GM19397 (cell line): ENCODE data around the gene CCDC107.
"Not testable (repeated sequence)": the region's sequence is repeated elsewhere in the genome, so short reads cannot be mapped to it uniquely, and the experiment has no call there.

ENCODE experiments used
- ATAC-seq: cut with Tn5 transposase; IDR thresholded peaks from one replicate; pipeline ENCODE4 v1.9.1; 2021; ENCODE audit warnings: mild to moderate bottlenecking, moderate library complexity; ENCODE audit not compliant: unreplicated experiment

The CCDC107 gene

DNA sequence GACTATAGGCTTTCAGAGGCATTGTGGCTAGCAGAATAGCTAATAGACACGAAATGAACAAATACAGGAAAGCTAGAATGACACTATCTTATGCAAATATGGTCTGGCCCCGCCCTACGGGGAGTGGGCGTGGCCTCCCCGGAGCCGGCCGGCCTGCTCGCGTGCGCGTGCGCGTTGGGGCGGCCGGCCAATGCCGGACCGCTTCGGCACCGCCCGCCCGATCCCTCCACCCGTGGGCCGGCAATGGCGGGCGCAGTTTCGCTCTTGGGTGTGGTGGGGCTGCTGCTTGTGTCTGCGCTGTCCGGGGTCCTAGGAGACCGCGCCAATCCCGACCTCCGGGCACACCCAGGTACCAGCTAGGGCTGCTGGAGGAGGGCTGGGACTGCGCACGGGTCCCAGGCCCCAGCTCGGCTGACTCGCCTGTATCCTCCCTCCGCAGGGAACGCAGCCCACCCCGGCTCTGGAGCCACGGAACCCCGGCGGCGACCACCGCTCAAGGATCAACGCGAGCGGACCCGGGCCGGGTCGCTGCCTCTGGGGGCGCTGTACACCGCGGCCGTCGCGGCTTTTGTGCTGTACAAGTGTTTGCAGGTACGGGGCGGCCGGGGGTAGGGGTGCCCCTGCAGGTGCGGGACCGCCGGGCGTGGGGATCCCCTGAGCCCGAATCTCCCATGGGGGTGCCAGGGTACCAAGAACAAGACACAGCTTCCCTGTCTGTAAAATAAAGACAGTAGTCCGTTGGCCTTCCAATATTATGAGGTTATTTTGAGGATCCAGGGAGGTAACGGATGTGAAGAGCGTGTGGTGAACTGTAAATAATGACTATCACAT is at the start of gene CCDC107:
TSS of gene CCDC107 (plus strand) at position 156 of the 831 bp plus-strand sequence. CDS start at position 244, 88 bp downstream.
- ATAC-seq, result peak; percentile 66

- no peak for ATAC-seq
These were observed 48.9 kb upstream of the CCDC107 start for GRCh38 chr9:35609001-35609819.

DNA sequence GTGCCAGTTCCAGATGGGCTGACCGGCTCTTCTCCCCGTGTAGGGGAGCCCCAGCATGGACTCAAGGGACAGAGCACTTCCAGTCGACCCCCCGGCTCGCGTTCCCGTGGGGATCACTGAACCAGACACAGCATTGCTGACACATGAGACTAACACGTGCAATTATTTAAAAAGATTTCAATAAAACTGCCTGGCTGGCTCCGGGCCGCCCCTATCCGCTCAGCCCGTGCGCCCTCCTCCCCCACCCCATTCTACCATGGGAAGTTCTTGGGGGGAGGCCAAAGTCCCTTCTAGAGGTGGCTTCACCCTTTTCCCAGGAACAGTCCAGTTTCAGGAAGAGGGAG is 48.3 kb upstream of the CCDC107 start:
- no peak for ATAC-seq

DNA sequence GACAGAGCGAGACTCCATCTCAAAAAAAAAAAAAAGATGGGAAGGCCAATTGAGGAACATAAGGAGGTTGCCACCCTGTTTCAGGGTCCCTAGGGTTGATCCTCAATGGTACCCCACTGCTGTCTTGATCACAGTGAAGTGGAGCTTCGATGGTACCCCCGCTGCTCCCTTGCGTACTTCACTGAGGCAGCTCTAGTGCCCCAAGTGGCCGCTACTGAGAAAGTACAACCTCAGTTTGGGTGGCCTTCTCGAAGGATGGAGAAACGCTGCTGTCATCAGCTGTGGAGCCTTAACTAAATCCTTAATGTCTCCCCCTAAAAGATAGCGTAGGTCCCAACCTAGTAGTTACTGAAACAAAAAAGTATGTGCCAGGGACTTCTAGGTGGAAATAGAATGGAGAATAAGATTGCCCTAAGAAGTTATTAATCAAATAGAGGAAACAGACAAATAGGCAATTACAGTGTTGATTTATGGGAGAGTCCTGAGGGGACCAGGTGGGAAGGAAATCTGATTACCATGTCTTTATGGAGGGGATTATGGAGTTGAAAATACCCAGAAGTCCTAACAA is 46.8 kb upstream of the CCDC107 start:
- ATAC-seq, result no peak

DNA sequence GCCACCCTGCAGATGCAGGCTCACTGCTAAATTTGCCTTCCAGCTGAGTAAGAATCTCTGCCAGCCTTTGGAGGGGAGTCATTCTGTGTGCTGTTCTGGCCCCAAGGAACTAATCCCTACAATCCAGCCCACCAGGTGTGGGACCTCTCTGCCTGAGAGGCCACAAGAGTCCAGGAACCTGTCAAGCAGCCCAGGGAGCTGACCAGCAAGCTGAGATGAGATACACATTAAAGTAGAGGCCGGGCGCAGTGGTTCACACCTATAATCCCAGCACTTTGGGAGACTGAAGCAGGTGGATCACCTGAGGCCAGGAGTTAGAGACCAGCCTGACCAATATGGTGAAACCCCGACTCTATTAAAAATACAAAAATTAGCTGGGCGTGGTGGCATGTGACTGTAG is 46.0 kb upstream of the CCDC107 start:
- ATAC-seq, result not testable (repeated sequence)

GRCh38 chr9:35612843-35613242 is 45.2 kb upstream of the CCDC107 start:
- no peak for ATAC-seq

- no peak for ATAC-seq
These were observed 42.0 kb upstream of the CCDC107 start for GRCh38 chr9:35615981-35616680.

DNA sequence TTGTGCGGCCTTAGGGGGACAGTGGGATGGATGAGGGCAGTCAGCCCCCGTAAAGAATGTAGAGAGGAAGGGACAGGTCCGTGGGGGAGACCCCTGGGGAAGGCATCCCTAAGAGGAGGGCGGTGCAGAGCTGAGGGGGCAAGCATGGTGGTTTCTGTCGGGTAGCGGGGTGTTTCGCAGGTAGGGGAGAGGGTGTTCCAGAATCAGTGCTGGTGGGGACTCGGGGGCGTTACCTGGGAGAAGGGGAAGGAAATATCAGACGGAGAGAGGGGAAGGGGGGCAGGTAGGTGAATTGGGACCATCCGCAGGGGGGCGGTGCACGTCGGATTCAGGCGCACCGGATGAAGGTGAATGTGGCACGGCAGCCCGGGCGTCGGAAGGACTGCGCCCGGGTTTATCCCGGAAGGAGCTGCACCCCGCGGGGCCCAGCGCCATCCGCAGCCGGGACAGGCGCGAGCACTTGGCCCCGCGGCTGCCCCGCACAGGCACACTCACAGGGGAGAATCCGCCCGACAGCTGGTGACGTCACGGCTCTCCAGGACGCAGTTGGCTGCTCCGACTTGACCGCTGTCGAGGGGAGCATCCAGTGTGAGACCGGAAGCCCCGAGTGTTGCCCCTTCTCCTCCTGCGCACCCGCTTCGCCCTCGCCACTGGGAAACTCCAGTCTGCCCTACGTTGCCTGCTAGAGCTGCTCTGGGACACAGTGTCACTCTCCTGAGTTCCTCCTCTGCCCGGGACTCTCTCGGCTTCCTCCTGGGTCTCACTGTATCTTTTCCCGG is 41.2 kb upstream of the CCDC107 start:
- ATAC-seq, result peak; percentile 32

GRCh38 chr9:35617548-35617947 is 40.5 kb upstream of the CCDC107 start:
- no peak for ATAC-seq

- ATAC-seq, result no peak
These were observed 39.8 kb upstream of the CCDC107 start, which contains the start of gene CD72 for GRCh38 chr9:35618325-35618727. Gene CD72, minus strand, starts transcription at chr9:35618413. Its CDS starts 110 bp downstream, at chr9:35618303.

- peak; percentile 51 for ATAC-seq
These were observed 39.0 kb upstream of the CCDC107 start for GRCh38 chr9:35618854-35619799.

DNA sequence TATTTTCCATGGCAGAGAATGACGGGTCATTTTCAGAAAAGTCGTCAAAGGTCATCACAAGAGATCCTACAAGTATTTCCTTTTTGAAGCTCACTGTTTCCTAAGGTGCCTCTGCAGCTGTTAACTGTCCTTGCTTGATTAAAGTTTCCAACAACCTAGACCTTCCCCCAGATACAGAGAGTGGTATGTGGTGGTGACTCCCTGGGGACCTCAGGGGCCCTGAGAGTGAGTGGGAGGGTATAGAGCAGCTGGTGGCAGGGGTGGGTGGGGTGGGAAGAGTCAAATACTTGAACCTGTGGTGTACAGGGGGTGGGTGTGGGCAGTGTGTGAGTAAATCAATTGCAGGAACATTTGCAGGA is 38.3 kb upstream of the CCDC107 start:
- ATAC-seq, result peak; percentile 57

GRCh38 chr9:35627575-35627974 is 30.5 kb upstream of the CCDC107 start:
- ATAC-seq, result no peak

DNA sequence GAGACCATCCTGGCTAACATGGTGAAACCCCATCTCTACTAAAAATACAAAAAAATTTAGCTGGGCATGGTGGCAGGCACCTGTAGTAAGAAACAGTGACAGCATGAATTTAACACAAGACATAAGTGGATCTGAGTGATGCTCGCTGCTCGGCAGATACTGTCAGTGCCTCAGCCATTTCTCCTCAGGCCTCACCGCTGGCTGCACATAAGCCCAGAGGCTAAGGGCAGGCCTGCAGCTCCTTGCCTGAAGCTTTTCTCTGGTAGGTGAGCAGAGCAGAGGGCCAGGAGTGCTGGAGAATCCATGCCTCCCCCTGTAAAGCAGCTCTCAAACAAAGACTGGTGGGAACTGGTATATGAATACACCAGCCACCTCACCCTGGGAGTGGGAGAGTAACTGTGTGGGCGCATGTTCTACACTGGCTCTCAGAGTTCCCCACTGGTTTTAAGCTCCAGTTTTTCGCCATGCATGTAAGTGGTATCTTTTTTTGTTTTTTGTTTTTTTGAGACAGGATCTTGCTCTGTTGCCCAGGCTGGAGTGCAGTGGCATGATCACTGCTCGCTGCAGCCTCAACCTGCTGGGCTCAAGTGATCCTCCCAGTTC is 29.6 kb upstream of the CCDC107 start:
- ATAC-seq, result no peak

- ATAC-seq, result no peak
These were observed 28.5 kb upstream of the CCDC107 start for GRCh38 chr9:35629597-35629996.

DNA sequence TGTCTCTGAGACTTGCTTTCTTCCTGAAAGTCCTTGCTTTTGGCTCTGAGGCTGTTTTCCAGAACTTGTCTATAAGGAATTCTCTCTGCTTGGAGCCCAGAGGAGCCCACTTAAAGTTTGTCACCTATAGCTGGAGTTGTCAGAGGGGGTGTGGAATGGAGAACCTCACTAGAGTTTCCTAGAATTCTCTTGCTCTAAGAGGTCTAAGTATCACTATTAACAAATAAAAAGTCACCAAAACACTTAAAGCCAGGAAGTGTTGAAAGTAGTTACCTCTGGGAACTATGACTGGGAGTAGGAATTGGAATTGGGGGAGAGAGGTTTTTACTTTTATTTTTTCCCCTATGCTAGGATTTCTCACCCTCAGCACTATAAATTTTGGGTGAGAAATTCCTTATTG is 22.4 kb upstream of the CCDC107 start:
- ATAC-seq, result no peak

- ATAC-seq, result no peak
These were observed 21.8 kb upstream of the CCDC107 start for GRCh38 chr9:35636135-35636876.

DNA sequence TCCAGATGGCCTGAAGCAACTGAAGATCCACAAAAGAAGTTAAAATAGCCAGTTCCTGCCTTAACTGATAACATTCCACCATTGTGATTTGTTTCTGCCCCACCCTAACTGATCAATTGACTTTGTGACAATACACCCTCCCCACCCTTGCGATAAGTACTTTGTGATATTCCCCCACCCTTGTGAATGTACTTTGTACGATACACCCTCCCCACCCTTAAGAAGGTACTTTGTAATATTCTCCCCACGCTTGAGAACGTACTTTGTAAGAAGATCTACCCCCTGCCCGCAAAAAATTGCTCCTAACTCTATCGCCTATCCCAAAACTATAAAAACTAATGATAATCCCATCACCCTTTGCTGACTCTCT is 21.2 kb upstream of the CCDC107 start:
- not testable (repeated sequence) for ATAC-seq
